ENCODE measurements around the gene DNAH9.
"Not testable (repeated sequence)": the region's sequence is repeated elsewhere in the genome, so short reads cannot be mapped to it uniquely, and the experiment has no call there.

DNAH9 gene

DNA sequence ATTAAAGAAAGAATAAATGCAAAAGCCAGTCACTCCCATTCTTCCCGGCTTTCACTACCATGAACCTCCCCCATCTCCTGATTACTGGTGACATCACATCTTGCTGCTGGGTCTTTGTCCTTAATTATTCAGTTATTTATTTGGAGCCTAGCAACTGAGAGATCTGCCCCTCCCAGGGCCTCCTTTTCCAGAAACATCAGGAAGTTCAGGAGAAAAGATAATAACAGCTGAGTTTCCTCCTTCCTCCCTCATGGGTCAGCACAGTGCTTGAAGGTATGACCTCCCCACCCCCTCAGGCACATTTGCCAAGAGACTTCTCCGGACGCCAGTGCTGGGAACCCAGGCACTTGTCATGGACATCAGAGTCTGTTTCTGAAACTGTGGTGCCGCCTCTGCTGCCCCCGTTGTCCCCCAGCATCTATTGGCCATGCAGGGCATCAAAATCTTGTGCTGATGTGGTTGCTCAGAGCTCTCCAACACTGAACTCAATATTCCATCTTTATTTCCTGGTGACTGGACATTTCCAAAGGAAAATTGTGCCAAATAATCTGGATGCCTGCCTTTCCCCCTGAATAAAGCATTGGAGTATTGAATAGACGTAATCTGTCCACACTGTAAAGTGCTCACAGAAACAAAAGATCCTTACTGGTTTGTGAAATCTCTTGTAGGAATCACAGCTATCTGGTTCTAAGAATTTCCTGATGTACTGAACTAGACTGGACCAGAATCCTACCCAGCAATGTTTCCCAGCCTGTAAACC, 327.2 kb downstream of the DNAH9 start:
- DNase-seq: no peak

DNA sequence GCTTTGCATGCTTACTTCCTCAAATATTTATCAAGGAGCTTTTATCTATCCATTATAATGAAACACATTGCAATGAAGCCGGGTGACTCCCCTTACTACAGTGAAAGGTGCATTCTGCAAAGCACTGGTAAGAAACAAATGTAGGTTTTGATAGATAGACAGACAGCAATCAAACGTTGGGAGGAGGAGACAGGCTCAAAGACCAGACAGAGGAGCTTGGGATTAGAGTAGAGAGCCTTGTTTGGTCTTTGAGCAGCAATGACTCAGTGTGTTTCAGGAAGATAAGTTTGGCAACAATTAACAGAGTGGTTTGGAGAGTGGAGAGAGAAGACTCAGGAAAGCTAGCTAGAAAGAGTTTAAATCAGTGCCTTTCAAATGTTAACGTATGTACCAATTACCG, 330.2 kb downstream of the DNAH9 start:
- DNase-seq: no peak

DNA sequence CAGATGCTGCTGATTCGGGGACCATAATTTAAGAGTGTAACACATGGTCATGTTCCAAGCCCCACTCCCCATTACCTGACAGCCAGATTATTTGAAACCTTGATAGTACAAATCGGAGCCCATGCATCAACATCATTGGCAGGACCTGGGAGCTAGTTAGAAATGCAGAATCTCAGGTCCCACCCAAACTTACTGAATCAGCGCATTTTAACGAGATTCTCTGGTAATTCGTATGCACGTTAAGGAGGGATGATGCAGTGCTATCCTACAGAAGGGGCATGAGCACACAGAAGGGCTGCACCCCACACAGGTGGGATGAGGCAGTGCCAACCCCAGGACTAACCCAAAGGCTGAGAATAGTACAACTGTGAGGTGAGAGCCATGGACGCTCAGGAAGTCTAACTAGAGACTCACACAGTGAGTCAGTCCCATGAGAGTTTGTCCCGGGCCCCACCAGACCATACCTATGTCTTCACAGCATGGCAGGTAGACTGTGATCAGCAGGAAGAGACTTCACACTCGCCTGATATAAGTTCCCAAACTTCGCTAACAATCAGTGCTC, 334.1 kb downstream of the DNAH9 start:
- DNase-seq: no peak

DNA sequence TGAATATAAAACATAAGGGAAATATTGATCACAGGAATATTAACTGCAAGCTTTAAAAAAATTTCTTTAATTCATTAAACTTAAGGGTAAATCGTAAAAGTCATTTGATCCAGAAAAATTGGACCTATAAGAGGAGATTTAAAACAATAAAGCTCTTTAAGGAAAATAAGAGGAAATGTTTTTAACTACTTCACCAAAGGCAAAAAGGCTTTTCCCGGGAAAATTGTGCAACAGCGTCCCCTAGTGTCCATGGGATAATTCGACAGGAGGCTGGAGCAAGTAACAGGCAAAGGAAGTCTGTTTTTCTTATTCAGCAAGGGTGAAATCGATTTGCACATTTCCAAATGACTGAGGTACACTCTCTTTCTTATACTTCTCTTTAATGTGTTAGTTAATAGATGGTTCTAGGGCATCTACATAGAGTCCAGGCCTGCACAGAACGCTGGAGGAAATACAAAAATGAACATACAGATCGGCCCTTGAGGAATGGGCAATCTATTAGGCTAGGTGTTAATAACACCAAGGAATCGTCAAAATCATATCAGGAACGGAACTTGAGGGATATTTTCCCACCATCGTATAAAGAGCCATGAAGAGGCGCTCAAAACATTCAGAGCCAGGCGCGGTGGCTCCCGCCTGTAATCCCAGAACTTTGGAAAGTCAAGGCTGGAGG, 337.6 kb downstream of the DNAH9 start:
- peak; percentile 15 for DNase-seq

DNA sequence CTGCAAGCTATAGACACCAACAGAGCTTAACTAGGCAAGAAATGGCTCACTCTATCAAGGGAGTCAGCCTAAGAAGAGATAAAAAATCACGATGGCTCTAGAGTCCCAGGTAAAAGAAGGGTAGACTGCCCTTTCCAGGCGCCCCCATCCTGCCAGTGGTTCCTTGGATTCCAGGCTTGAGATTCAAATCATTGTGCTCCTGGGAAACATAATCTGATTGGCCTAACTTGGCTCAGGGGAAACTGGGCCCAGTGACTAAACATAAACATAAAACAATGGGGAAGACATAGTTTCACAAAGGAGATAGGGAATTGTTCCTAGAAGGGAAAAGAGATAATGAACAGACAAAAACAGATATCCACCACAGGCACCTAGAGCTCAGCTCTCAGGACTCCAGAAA, 342.6 kb downstream of the DNAH9 start:
- no peak for DNase-seq

DNA sequence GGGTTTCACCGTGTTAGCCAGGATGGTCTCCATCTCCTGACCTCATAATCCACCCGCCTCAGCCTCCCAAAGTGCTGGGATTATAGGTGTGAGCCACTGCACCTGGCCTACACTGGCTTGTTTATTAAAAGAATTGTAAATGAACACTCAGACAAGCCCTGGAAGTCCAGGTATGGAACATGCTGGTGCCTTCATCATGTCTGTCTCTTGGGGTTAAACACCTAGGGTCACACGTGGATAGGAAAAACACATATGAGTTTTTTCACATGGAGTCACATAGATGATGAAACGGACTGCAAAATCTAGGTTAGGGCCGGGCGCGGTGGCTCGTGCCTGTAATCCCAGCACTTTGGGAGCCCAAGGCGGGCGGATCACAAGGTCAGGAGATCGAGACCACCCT, 344.8 kb downstream of the DNAH9 start:
- DNase-seq: not testable (repeated sequence)

DNA sequence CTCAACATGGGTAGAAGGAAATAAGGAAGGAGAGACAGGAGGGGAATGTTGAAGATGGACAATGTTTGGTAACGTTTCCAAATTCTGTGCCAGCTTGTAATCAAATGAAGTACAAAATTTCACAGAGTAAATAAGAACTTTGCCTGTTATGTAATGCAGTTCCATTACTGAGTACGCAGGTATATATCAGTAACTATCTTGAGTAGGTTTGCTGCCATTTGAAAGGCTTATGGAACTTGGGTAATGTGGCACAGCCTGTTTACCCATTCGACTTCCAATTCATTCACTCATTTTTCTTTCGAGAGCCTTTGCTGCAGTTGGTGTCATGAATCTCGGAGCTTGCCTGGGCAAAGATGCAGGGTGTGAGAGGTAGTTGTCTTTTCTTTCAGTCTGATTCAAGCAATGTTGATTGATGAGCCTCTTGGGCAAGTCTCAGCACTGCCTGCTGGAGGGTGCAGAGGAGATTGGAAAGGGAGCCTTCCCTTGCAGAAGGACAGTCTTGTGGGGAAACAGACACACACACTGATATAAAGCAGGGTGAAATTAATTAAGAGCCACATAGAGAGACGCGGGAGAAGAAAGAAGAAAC, 345.6 kb downstream of the DNAH9 start:
- DNase-seq: no peak

DNA sequence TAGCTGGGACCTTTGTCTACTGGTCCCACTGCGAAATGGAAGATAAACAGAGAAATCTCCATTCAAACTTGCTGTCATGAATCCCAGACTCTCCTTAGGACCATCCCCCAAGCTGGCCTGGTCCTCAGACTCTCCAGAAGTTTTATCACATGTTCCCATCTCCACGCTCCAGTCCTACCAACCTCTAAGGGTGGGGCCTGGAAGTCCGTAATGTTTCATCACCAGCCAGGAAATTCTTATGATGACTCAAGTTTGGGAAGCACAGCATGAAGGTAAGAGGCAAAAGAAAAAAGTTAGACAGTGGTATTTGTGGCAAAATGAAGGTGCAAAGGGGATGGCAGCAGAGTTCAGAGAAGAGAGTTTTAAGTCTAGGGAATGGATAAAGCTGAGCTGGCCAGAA, 346.3 kb downstream of the DNAH9 start:
- DNase-seq: no peak

DNA sequence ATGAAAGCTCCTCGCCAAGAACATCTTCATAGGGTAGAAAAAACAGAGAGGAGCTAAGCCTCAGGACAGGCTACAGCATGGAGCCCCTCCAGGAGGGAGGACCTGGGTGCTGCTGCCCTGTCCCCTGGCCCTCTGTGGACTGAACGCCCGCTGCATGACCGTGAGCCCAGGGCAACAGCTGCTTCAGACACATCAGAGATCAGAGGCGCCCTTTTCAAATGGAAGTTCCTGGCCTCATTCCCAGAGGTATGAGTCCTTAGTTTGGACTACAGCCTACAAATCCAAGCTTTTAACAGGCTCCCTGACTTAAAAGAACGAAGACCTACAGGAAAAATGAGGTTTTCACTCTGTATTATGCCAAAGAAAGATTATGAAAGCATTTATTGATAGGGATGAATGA, 350.5 kb downstream of the DNAH9 start:
- DNase-seq: no peak

DNA sequence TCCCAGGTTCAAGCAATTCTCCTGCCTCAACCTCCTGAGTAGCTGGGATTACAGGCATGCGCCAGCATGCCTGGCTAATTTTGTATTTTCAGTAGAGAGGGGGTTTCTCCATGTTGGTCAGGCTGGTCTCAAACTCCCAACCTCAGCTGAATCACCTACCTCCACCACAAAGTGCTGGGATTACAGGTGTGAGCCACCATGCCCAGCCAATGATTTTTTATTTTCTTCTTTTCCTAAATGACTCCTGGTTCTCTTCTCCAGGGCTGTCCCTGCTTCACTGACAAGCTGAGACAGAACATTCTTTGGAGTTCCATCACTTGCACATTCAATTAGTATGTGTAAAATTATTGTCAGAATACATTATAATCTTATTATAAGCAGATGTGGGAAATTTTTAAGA, 351.3 kb downstream of the DNAH9 start:
- not testable (repeated sequence) for DNase-seq

DNA sequence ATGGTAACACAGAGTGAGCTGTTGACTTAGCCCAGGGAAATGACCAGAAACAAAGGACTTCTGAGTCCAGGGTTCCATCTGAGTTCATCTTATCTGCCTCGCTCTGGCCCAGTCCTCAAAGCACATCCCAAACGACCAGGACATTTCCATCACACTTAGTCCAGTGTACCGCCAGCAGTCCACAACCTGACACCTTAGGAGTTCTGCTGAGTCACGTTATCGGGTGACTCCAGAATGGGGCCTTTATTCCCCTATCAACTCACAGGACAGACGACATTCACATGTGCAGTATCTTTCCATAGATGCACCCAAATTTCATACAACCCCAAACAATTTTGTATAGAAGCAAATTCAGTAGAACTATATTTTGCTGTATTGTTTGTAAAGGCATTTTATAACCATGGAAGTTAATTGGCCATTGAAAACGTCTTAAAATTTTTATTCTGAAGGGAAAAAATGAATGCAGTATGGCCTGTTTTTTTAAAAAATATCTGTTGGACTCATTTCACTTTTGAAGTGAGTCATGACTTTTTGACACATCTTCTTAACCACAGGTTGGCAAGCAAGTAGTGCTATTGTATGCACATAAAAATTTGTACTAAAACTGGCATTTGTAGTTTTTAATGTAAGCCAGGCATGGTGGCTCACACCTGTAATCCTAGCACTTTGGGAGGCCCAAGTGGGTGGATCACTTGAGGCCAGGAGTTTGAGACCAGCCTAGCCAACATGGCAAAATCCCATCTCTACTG, 352.7 kb downstream of the DNAH9 start:
- no peak for DNase-seq

DNA sequence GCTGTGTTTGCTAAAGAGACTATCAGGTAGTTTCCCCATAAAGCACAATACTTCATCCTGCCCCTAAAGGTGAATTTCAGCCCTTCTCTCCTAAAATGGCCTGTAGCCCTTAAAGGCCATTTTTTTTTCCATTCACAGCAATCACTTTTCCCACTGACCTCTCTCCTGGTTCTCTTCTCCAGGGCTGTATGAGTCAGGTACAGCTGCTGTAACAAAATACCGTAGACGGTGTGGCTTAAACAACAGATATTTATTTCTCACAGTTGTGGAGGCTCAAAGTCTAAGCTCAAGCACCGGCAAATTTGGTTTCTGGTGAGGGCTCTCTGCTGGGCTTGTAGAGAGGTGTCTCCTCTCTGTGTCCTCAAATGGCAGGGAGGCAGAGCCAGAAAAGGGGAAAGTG, 354.3 kb downstream of the DNAH9 start:
- DNase-seq: no peak

DNA sequence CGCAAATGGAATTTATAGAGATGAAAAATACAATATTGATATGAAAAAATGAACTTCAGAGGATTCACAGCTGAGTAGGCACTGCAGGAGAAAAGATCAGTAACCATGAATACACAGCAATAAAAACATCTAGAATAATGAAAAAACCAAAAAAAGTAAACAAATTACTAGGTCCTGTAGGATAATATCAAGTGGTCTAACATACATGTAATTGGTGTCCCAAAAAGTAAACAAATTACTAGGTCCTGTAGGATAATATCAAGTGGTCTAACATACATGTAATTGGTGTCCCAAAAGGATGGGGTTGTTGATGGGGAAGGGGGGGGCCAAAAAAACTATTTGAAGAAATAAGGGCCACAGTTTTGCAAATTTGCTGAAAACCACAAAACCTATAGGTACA, 355.7 kb downstream of the DNAH9 start:
- no peak for DNase-seq

DNA sequence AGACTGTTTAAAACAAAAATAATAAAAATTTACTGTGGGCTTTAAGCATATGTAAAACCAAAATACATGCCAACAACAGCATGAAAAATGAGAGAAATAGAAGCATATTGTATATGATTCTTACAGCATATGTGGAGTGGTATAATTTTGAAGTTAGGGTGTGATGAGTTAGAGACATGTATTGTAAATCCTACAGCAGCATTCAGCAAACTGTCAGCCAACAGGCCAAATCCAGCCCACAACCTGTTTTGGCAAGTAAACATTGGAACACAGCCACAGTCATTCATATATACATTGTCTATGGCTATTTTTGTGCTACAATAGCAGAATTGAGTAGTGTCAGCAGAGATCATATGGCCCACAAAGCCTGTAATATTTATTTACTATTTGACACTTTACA, 356.7 kb downstream of the DNAH9 start:
- no peak for DNase-seq

DNA sequence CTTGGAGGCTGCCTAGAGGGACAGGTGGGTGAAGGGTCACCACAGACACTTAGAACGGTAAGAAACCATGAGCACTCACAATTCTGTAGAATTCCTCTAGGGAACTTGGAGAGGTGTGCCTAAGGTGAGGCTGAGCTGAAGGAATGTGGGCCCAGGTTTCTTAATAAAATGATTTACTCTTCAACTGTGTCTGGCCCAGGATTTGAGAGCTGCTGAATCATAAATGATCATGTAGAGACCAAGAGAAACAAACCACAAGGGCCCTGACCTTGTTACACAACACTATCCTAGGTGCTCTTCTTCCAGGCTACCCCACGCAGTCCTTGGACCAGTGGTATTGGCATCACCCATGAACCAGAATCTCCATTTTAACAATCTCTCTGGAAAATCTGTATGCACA, 371.3 kb downstream of the DNAH9 start:
- DNase-seq: no peak

DNA sequence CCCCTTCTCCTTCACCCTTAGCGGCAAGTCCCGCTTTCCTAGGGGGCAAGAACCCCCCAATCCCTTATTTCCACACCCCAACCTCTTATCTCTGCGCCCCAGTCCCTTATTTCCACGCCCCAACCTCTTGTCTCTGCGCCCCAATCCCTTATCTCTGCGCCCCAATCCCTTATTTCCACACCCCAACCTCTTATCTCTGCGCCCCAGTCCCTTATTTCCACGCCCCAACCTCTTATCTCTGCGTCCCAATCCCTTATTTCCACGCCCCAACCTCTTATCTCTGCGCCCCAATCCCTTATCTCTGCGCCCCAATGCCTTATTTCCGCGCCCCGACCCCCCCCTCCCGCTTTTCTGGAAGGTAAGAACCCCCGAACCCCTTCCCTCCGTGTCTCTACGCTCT, 374.5 kb downstream of the DNAH9 start:
- DNase-seq: not testable (repeated sequence)

DNA sequence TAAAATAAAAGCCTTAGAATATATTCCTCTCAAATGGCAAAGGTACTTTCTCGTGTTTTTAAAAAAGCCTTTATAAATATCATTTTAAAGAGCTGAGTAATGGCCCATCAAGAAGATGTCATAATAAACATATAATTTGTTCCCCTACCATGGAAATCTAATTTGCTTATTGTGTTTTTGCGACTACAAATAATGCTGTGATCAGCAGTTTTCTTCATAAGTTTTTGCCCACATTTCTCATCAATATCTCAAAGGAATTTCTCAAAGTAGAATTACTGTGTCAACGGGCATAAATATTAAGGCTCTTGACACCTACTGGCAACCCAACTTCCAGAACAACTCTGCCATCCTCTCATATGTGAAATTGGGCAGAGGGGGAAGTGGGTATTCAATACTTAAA, 381.5 kb downstream of the DNAH9 start:
- no peak for DNase-seq

DNA sequence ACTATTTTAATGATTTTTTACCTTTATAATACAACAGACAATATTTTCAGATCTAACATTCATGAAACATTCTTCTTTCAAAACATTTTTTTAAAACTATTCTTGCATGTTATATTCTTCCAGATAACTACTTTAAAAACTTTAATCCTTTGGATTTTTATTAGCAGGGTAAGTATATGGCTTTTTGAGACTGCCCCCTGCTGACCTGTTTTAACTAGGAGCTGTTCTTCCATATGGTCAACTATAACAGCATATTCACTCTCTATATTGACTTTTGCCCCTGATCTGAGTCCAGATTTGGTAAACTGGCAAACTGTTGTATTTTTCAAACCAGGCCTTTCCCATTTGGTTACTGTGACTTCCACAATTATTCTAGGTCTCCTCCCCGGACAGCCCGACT, 382.5 kb downstream of the DNAH9 start:
- DNase-seq: no peak

DNA sequence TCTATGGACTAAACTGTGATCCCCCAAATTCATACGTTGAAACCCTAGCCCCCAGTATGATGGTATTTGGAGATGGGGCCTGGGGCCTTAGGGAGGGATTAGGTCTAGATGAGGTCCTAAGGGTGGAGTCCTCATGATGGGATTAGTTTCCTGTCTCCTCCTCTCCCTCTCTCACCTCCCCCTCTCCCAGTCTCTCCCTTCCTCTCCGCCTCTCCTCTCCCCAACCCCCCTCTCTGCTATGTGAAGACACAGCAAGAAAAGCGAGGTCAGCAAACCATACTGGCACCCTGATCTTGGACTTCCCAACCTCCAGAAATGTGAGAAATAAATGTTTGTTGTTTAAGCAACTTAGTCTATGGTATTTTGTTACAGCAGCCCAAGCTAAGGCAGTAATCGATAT, 383.6 kb downstream of the DNAH9 start:
- no peak for DNase-seq

DNA sequence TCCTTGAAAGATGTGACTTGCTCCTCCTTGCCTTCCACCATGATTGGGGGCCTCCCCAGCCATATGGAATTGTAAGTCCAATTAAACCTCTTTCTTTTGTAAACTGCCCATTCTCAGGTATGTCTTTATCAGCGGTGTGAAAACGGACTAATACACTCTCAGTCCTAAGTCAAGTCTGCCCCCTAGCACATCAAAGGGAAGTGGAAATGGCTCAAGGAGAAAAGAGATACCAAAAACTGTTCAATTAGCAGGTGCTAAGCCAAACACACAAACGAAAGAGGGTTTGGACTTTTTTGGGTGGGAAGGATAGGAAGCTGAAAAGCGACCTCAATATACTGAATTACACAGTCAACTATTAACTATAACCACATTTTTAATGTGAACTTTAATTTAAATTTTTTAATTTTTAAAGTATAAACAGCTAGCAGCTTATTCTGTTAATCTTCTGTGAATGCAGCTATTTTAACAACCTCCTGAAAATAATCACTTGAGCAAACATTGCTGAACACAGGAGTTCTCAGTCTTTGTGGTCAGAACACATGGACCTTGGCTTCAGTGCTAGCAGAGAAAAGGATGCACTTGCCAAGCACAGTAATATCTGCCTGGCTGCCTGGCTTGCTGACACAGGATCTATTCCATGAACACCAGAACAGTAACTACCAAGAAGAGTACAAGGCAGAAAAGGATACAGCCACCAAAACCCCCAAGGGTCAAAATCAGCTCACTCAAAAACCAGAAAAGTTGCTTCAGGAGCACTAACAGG, 388.1 kb downstream of the DNAH9 start:
- DNase-seq: no peak

DNA sequence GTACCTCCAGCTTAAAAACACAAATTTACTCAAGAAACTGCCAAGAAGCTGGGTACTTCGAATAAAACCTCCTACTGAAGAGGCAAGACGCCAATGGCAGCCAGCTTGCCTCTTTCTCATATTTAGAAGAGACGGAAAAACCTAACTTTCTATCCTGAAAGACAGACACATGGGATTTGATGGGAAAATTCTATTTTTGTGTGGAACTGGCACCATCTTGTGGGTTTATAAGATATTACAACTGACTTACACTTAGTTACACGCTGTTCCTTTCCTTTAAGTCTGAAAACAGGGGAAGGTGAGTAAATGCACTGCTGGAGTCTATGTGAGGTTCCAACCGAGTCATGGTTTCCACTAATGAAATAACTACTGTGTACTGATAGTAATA, 388.7 kb downstream of the DNAH9 start:
- no peak for DNase-seq

DNA sequence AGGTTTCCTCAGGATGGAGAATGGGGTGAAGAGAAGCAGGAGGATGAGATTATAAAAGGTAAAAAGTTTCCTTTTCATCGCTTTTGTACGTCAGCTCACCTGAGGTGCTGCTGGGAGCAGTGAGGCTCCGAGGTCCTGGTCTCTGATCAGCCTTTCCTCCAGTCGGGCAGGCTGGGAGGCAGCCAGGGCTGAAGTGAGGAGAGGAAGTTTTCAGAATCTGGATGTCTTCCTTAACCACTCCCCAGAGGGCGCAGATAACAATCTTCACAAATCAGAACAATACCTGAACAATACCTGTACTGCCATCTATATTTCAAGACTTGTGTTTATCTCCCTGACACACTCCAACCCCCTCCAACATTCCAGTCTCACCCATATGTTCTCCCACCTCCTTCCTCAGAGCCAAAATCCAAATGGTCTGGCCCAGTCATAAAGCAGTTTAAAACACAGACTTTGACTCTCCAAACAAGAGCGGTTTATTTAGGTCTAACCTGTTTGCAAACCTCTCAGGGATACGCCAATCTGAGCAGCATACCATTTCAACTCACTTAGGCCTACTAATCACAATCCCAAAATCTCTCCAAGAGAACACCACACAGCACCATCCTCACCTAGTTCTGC, 392.2 kb downstream of the DNAH9 start:
- no peak for DNase-seq

Measured in stimulated activated CD4-positive, alpha-beta T cell treated with anti-CD3 and anti-CD28 coated beads, Interleukin-1b, Interleukin-23, amount 100 ng/mL, for 48 hours (primary cell).